Activated T-cell treated with anti-CD3 and anti-CD28 coated beads, Interleukin-2, amount 50 U/mL, for 72 hours (primary cell): Measurements from ENCODE around the gene BHLHE23. TPM values are rescaled to one million over a fixed set of nuclear protein-coding genes. Genes with fewer than 3 reads are reported as not detected.

Experiments used
- ATAC-seq, 2 donors: fragments of 150-1000 bp; cut with Tn5 transposase; replicated peaks in 1 of 2; 2 replicates each; pipeline ENCODE4 v1.10.0; 2021; ENCODE audit warnings: moderate library complexity in 2 of 2, mild to moderate bottlenecking in 1 of 2
- DNase-seq, 2 donors: peaks; one replicate each; pipeline ENCODE4 v3.0.0; 2021 to 2022; ENCODE audit warnings: mixed read lengths in 1 of 2
- H3K27ac Mint-ChIP-seq: one replicate; pipeline ENCODE4 v1.8.0; 2022; ENCODE audit warnings: mild to moderate bottlenecking, moderate library complexity, mixed read lengths
- H3K27me3 Mint-ChIP-seq: one replicate; pipeline ENCODE4 v1.8.0; 2022; ENCODE audit warnings: low read depth, mixed read lengths
- H3K36me3 Mint-ChIP-seq, 2 donors: one replicate each; pipeline ENCODE4 v1.8.0; 2022; ENCODE audit warnings: mixed read lengths in 2 of 2, mild to moderate bottlenecking in 1 of 2; ENCODE audit not compliant: insufficient read depth in 2 of 2
- H3K4me1 Mint-ChIP-seq: one replicate; pipeline ENCODE4 v1.8.0; 2022; ENCODE audit warnings: low read depth, mixed read lengths
- H3K4me3 Mint-ChIP-seq, 2 donors: one replicate each; pipeline ENCODE4 v1.8.0; 2022; ENCODE audit warnings: mild to moderate bottlenecking in 2 of 2, mixed read lengths in 2 of 2, moderate library complexity in 2 of 2
- H3K9me3 Mint-ChIP-seq, 2 donors: one replicate each; pipeline ENCODE4 v1.8.0; 2022; ENCODE audit warnings: mixed read lengths in 2 of 2
- total RNA-seq, 2 donors: library from RNA; stranded (reverse); gene quantifications; one replicate each; pipeline ENCODE4 v1.2.3, GENCODE V29; 2022

The BHLHE23 gene
- total RNA-seq, 2 donors from 2014 or later, result not detected

DNA sequence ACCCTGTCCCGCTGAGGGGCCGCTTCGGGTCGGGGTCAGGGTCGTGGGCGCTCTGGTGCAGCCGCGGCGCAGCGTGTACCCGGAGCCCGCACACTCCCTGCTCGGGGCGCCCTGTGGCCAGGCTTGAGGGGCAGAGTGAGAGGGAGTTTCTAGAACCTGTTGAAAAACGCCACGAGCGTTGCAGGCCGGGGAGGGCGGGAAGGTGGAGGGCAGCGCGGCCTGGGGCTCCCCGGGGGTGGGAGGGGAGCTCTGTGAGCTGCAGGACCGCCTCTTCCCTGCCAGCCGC, 539 bp upstream of the BHLHE23 start:
- Mint-ChIP-seq H3K9me3 (no peaks in the 10 kb centered on the region), H3K27ac (no peak overlapping the region), H3K27me3 (peaks cover 66% of the 10 kb centered on the region), H3K4me3 (peak overlapping the region in 1 of 2 donors; percentile 24), H3K36me3 (no peaks in the 10 kb centered on the region), H3K4me1 (peaks cover 23% of the 10 kb centered on the region)
- no peak for ATAC-seq
- DNase-seq, result no peak

GRCh38 chr20:63005862-63006539, 763 bp downstream of the BHLHE23 start:
- H3K36me3 Mint-ChIP-seq, result no peaks in the 10 kb centered on the region
- no peak for ATAC-seq
- peaks cover 23% of the 10 kb centered on the region for H3K4me1 Mint-ChIP-seq
- peaks cover 67% of the 10 kb centered on the region for H3K27me3 Mint-ChIP-seq
- H3K9me3 Mint-ChIP-seq, result no peaks in the 10 kb centered on the region
- peak overlapping the region; percentile 24 to 29 for H3K4me3 Mint-ChIP-seq
- peak; percentile 15 to 17 for DNase-seq
- no peak overlapping the region for H3K27ac Mint-ChIP-seq

DNA sequence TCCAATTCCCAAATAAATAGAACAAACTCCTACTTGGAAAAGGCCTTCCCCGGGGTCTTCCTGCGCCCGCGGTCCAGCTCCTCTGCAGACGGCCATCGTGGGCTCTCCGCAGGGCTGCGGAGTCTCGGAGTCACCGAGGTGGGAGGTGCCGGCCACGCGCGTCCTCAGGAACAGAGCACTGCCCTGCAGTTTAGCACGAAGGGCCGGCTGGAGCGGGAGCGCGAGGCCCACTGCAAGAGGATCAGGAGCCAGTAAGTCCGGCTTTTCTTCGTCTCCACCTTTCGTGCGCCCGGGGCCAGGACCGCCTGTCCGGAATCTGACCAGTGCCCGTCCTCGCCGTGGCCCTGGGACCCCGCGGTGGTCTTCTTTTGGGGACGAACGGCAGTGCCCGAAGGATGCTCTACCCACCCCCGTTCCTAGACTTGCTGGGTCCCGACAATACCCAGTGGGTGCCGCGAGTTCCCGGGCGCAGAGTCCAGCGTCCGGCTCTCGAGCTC, 1.4 kb downstream of the BHLHE23 start:
- ATAC-seq, result no peak
- no peak for DNase-seq
- Mint-ChIP-seq H3K4me1 (peaks cover 20% of the 10 kb centered on the region), H3K27ac (no peak overlapping the region), H3K9me3 (no peaks in the 10 kb centered on the region), H3K36me3 (no peaks in the 10 kb centered on the region), H3K27me3 (peaks cover 67% of the 10 kb centered on the region), H3K4me3 (peak overlapping the region; percentile 24 to 29)

- Mint-ChIP-seq H3K27ac (peak overlapping the region; percentile 67), H3K9me3 (no peaks in the 10 kb centered on the region), H3K4me1 (peaks cover 14% of the 10 kb centered on the region), H3K27me3 (peaks cover 67% of the 10 kb centered on the region), H3K4me3 (peak overlapping the region in 1 of 2 donors; percentile 35), H3K36me3 (no peaks in the 10 kb centered on the region)
- DNase-seq (no peak), ATAC-seq (no peak)
These were observed 2.0 kb downstream of the BHLHE23 start for GRCh38 chr20:63004607-63005364.

GRCh38 chr20:63003546-63003945, 3.2 kb downstream of the BHLHE23 start:
- ATAC-seq, result no peak
- Mint-ChIP-seq H3K4me3 (no peak overlapping the region), H3K9me3 (no peaks in the 10 kb centered on the region), H3K36me3 (no peaks in the 10 kb centered on the region), H3K27ac (no peak overlapping the region), H3K27me3 (peaks cover 67% of the 10 kb centered on the region), H3K4me1 (peaks cover 4% of the 10 kb centered on the region)
- no peak for DNase-seq

- Mint-ChIP-seq H3K4me1 (no peaks in the 10 kb centered on the region), H3K4me3 (no peak overlapping the region), H3K9me3 (no peaks in the 10 kb centered on the region), H3K27ac (no peak overlapping the region), H3K36me3 (no peaks in the 10 kb centered on the region), H3K27me3 (peaks cover 68% of the 10 kb centered on the region)
- DNase-seq, result no peak
- ATAC-seq, result no peak
These were observed 4.3 kb downstream of the BHLHE23 start for GRCh38 chr20:63002511-63002910.

DNA sequence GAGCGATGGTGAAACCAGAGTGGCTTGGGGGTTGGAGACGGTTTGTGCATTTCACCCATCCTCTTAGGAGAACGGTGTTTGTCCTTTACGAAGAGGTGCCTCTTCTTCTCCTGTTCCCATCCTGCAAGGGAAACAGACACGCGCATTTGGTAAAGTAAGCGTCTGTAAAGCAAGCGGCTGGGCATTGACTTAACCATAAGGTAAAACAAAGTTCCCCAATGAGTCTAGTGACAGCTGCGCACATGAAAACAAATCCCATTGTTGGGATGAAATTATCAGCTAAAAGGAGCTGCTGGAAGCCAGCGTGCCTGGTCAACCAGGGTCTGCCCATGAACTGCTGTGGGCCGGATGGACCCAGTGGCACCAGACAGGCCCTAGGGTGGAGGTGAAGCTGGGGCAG, 5.8 kb downstream of the BHLHE23 start:
- DNase-seq (no peak), ATAC-seq (no peak)
- no peaks in the 10 kb centered on the region for H3K9me3 Mint-ChIP-seq
- H3K36me3 Mint-ChIP-seq, result no peaks in the 10 kb centered on the region
- no peak overlapping the region for H3K4me3 Mint-ChIP-seq
- no peak overlapping the region for H3K27ac Mint-ChIP-seq
- peaks cover 67% of the 10 kb centered on the region for H3K27me3 Mint-ChIP-seq
- no peaks in the 10 kb centered on the region for H3K4me1 Mint-ChIP-seq

DNA sequence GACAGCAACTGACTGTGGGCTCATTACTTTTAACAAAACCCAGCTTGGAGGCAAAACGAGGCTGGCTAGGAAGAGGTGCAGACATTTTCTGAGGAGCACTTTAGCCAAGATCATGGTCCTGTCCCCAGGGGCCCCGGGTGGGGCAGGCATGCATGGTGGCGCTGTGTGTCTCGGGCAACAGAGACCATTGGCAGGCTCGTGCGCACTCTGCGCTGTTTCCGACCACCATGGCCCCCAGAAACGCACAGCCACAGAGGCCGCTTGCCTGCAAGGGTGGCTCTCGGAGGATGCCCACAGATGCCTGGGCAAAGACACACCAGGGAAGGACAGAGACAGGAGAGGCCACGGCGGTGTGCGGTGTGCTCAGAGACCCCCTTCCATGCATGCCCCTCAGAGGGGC, 6.7 kb downstream of the BHLHE23 start:
- Mint-ChIP-seq H3K4me1 (no peaks in the 10 kb centered on the region), H3K36me3 (no peaks in the 10 kb centered on the region), H3K4me3 (no peak overlapping the region), H3K9me3 (no peaks in the 10 kb centered on the region), H3K27me3 (peaks cover 62% of the 10 kb centered on the region), H3K27ac (no peak overlapping the region)
- ATAC-seq (no peak), DNase-seq (no peak)

DNA sequence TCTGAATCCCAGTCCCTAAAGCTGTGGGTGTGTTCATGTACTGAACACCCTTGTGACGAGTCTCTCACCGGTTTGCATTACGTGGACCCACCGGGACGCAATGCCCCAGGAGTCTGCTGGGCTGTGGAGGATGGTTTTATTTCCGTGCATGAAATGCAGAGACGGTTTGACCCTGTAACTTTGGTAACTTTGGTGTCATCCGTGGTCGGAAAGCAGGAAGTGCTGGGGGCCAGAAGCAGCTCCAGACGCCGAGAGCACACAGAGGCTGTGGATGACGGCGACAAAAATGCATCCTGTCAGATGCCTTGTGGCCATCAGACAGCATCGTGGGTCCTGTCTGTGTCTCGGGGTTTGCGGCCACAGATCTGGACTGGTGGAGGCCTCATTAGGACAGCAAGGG, 7.2 kb downstream of the BHLHE23 start:
- ATAC-seq (peak in 1 of 2 donors; percentile 25), DNase-seq (no peak)
- H3K27me3 Mint-ChIP-seq, result peaks cover 60% of the 10 kb centered on the region
- no peaks in the 10 kb centered on the region for H3K36me3 Mint-ChIP-seq
- H3K4me1 Mint-ChIP-seq, result no peaks in the 10 kb centered on the region
- no peak overlapping the region for H3K27ac Mint-ChIP-seq
- no peak overlapping the region for H3K4me3 Mint-ChIP-seq
- H3K9me3 Mint-ChIP-seq, result no peaks in the 10 kb centered on the region

GRCh38 chr20:62998449-62998848, 8.3 kb downstream of the BHLHE23 start:
- Mint-ChIP-seq H3K4me3 (no peak overlapping the region), H3K4me1 (no peaks in the 10 kb centered on the region), H3K27ac (no peak overlapping the region), H3K36me3 (no peaks in the 10 kb centered on the region), H3K9me3 (no peaks in the 10 kb centered on the region), H3K27me3 (peaks cover 49% of the 10 kb centered on the region)
- no peak for DNase-seq
- no peak for ATAC-seq

DNA sequence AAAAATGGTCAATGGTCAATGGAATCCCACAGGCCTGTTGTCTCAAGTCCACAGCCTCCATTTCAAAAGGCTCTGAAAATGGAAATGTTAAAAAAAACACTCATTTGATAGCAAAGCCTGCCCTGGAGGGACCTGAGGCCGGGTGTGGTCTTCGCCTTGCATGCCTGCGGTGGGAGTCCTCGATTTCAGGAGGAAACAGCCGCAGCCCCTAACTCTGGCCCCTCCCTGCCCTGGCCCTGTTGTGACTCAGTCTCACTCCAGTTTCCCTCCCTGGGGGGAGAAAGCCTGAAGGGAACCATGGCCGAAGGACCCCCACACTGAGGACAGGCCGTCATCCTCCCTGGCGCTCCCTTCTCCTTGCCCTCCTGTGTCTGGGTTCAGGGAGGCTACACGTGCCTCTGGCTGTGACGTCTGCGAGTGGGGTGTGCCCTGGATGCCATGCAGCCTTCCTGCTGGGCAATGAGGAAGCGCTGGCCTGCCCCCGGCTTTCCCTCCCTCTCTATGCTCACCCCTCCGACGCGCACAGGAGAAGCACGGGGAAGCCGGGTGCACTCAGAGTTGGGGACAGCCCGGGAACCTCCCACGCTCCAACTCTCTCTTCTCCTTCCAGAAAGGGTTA, 9.2 kb downstream of the BHLHE23 start:
- DNase-seq, result no peak
- Mint-ChIP-seq H3K36me3 (no peaks in the 10 kb centered on the region), H3K9me3 (no peaks in the 10 kb centered on the region), H3K27ac (no peak overlapping the region), H3K4me3 (no peak overlapping the region), H3K27me3 (peaks cover 40% of the 10 kb centered on the region), H3K4me1 (no peaks in the 10 kb centered on the region)
- ATAC-seq, result no peak

- H3K9me3 Mint-ChIP-seq, result no peaks in the 10 kb centered on the region
- no peak overlapping the region for H3K4me3 Mint-ChIP-seq
- DNase-seq, result no peak
- no peaks in the 10 kb centered on the region for H3K36me3 Mint-ChIP-seq
- H3K4me1 Mint-ChIP-seq, result no peaks in the 10 kb centered on the region
- no peak overlapping the region for H3K27ac Mint-ChIP-seq
- ATAC-seq, result no peak
- H3K27me3 Mint-ChIP-seq, result peaks cover 33% of the 10 kb centered on the region
These were observed 10.2 kb downstream of the BHLHE23 start for GRCh38 chr20:62996596-62996982.

DNA sequence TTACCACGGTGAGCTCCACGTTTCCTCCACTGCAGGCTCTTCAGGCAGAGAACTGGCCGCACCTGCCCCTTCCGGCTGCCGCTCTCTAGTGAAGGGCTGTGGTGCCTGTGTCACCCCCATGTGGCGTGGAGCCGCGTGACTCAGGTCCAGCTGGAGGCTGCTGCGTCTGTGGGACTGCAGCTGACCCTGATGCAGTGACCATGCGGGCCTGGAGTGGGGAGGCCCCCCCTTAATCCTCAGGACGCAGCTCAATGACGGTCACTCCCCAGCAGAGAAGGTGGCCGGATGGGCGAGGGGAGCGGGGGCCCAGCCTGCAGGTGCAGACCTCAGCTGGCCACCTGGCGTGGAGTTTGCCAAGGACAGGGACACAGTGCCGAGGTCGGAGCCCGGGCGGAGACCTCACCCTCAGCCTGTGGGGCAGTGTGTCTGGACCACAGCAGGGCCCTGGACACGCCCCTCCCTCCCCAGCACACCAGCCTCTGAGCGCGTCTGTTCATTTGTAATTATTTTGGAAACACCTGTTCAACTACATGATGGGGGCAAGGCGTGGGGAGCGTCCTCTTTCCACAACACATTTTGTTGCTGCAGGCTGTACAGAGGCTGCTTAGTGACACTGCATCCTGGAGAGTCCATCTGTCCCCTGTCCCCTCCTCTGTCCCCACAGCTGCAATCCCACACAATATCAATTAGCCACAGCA, 10.7 kb downstream of the BHLHE23 start:
- DNase-seq (no peak), ATAC-seq (no peak)
- Mint-ChIP-seq H3K4me3 (no peak overlapping the region), H3K9me3 (no peaks in the 10 kb centered on the region), H3K4me1 (no peaks in the 10 kb centered on the region), H3K27ac (no peak overlapping the region), H3K36me3 (no peaks in the 10 kb centered on the region), H3K27me3 (peaks cover 30% of the 10 kb centered on the region)
